ENCODE results near the gene GTPBP10.

Gene GTPBP10

GRCh38 chr7:90312745-90313144 is 33.8 kb upstream of the GTPBP10 start:
- no peak overlapping the region for H3K4me3 ChIP-seq (ENCODE audit: low read depth in 1 of 2, low read length in 1 of 2)
- TF ChIP-seq CTCF (IDR thresholded peaks at IDR 0.05) = no peak

GRCh38 chr7:90313907-90314306 is 32.6 kb upstream of the GTPBP10 start:
- no peak for TF ChIP-seq CTCF (IDR thresholded peaks at IDR 0.05)
- peaks cover 46% of the 10 kb centered on the region for H3K27me3 ChIP-seq
- H3K4me3 ChIP-seq (ENCODE audit: low read depth in 1 of 2, low read length in 1 of 2) = no peak overlapping the region
- H3K4me1 ChIP-seq (ENCODE audit: control insufficient read depth in 1 of 2, insufficient read depth in 1 of 2, low read depth in 1 of 2, low read length in 1 of 2) = no peaks in the 10 kb centered on the region
- H3K36me3 ChIP-seq = no peaks in the 10 kb centered on the region
- H3K9me3 ChIP-seq = no peaks in the 10 kb centered on the region
- no peak overlapping the region for H3K27ac ChIP-seq

More at GRCh38 chr7:90312745-90313144, 33.8 kb upstream of the GTPBP10 start:
- H3K36me3 ChIP-seq = no peaks in the 10 kb centered on the region
- H3K4me1 ChIP-seq (ENCODE audit: control insufficient read depth in 1 of 2, insufficient read depth in 1 of 2, low read depth in 1 of 2, low read length in 1 of 2) = no peaks in the 10 kb centered on the region
- H3K27ac ChIP-seq = no peak overlapping the region
- H3K9me3 ChIP-seq = no peaks in the 10 kb centered on the region
- H3K27me3 ChIP-seq = peaks cover 34% of the 10 kb centered on the region

- no peak for TF ChIP-seq CTCF (IDR thresholded peaks at IDR 0.05)
- Histone ChIP-seq H3K36me3 (no peaks in the 10 kb centered on the region), H3K27ac (no peak overlapping the region), H3K4me1 (ENCODE audit: control insufficient read depth in 1 of 2, insufficient read depth in 1 of 2, low read depth in 1 of 2, low read length in 1 of 2) (peaks cover 8 to 27% of the 10 kb centered on the region in 2 experiments), H3K9me3 (no peaks in the 10 kb centered on the region), H3K27me3 (peaks cover 97% of the 10 kb centered on the region), H3K4me3 (ENCODE audit: low read depth in 1 of 2, low read length in 1 of 2) (no peak overlapping the region)
Observed at GRCh38 chr7:90320014-90320413, 26.5 kb upstream of the GTPBP10 start.

GRCh38 chr7:90320418-90320800 is 26.1 kb upstream of the GTPBP10 start:
- H3K27me3 ChIP-seq = peaks cover 97% of the 10 kb centered on the region
- H3K9me3 ChIP-seq = no peaks in the 10 kb centered on the region
- no peak overlapping the region for H3K27ac ChIP-seq
- H3K4me1 ChIP-seq (ENCODE audit: control insufficient read depth in 1 of 2, insufficient read depth in 1 of 2, low read depth in 1 of 2, low read length in 1 of 2) = peaks cover 8 to 27% of the 10 kb centered on the region in 2 experiments
- H3K36me3 ChIP-seq = no peaks in the 10 kb centered on the region
- no peak for TF ChIP-seq CTCF (IDR thresholded peaks at IDR 0.05)
- peak overlapping the region; percentile 24 to 55 for H3K4me3 ChIP-seq (ENCODE audit: low read depth in 1 of 2, low read length in 1 of 2)

GRCh38 chr7:90320801-90321494 is 25.6 kb upstream of the GTPBP10 start, which contains the start of gene FAM237B:
TSS of gene FAM237B (minus strand) at chr7:90321304. CDS start at chr7:90319748, 1,556 bp downstream.
- Histone ChIP-seq H3K27ac (no peak within 1 kb of the TSS), H3K4me3 (ENCODE audit: low read depth in 1 of 2, low read length in 1 of 2) (peak within 1 kb of the TSS; percentile 24 to 55), H3K36me3 (no peaks in the 10 kb centered on the region), H3K9me3 (no peaks in the 10 kb centered on the region), H3K4me1 (ENCODE audit: control insufficient read depth in 1 of 2, insufficient read depth in 1 of 2, low read depth in 1 of 2, low read length in 1 of 2) (peaks cover 8 to 27% of the 10 kb centered on the region in 2 experiments), H3K27me3 (peaks cover 99% of the 10 kb centered on the region)
- TF ChIP-seq CTCF (IDR thresholded peaks at IDR 0.05) = no peak
